ENCODE results near the gene EXOC4. TPM values are rescaled to one million over a fixed set of nuclear protein-coding genes. Genes with fewer than 3 reads are reported as not detected.

The EXOC4 gene
- total RNA-seq, 1 experiment from 2014 or later, result 62.4 TPM

DNA sequence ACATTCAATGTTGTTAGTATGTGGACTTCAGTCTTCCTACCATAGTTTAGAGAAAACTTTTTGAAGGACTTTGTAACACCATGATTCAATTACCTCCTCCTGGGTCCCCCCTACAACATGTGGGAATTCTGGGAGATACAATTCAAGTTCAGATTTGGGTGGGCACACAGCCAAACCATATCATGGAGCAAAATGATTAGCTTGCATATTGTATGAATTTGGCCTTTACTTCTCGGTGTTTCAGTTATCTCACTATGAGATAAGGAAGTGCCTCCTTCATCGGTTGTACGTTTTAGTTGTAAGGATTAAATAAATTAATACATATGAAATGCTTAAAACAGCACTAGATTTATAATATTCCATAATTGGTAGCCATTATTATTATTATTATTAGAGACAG is 428.7 kb downstream of the EXOC4 start:
- H3K27ac ChIP-seq, result no peak overlapping the region

GRCh38 chr7:133682364-133683181 is 429.7 kb downstream of the EXOC4 start:
- Histone ChIP-seq H3K27ac (no peak overlapping the region), H3K4me3 (no peak overlapping the region), H3K27me3 (no peaks in the 10 kb centered on the region), H3K9me3 (replicated peaks) (peaks cover 4% of the 10 kb centered on the region; the same call in 1 of the 2 replicates), H3K36me3 (no peaks in the 10 kb centered on the region), H3K4me1 (peaks cover 13% of the 10 kb centered on the region)
- DNase-seq, result no peak

More for the DNA sequence above, 428.7 kb downstream of the EXOC4 start:
- Histone ChIP-seq H3K4me3 (no peak overlapping the region), H3K9me3 (replicated peaks) (peaks cover 4% of the 10 kb centered on the region; the same call in 1 of the 2 replicates), H3K27me3 (no peaks in the 10 kb centered on the region), H3K36me3 (no peaks in the 10 kb centered on the region), H3K4me1 (peaks cover 13% of the 10 kb centered on the region)
- DNase-seq, result no peak

DNA sequence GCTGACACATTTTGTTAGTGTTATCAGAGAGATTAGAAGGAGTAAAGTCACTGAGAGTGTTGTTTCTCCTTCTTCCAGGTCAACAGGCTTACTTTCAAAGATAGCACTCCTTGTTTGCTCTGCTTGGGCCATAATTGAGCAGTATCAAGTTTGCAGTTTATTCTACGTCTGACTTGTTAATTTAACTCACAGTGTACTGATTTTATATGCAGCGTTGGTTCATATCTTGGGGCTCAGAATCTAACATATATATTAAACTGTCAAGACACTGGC is 430.2 kb downstream of the EXOC4 start:
- Histone ChIP-seq H3K4me1 (peaks cover 13% of the 10 kb centered on the region), H3K4me3 (no peak overlapping the region), H3K27me3 (no peaks in the 10 kb centered on the region), H3K9me3 (replicated peaks) (peaks cover 4% of the 10 kb centered on the region; the same call in 1 of the 2 replicates), H3K27ac (no peak overlapping the region), H3K36me3 (no peaks in the 10 kb centered on the region)
- DNase-seq, result no peak

DNA sequence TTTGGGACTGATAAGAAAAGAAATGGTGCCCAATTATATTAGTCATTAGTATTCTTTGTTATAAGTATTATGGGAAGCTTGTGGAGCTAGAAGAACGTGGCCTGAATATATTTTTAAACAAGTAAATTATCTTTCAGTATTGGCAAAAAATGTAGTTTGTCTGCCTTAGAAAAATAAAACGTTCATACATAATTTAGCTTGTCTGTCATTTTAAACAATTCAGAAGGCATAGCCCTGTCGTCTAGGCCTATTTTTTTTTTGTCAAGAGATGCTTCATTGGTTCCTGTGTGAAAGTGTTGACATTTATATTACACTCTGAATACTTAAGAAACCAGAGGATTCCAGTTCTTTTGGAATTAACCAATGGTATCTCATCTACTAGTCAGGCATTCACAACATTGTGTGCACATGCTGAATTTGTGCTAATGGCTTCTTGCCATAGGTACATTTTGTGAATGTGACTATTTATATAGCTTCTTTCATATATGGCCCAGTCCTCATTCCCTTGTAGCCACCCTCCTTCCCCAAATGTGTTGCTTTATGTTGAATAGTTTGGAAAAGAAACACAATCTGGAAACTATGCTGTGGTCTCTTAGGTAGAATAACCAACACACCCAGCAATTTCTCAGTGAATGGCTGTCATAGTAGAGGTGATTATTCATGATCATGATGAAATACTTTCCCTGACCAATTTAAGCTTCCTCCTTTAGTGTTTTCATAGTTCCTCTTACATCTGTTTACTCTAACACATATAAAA is 435.8 kb downstream of the EXOC4 start:
- no peaks in the 10 kb centered on the region for H3K27me3 ChIP-seq
- no peak for DNase-seq
- H3K27ac ChIP-seq, result no peak overlapping the region
- H3K4me1 ChIP-seq, result peaks cover 13% of the 10 kb centered on the region
- peaks cover 4% of the 10 kb centered on the region; the same call in 1 of the 2 replicates for H3K9me3 ChIP-seq (replicated peaks)
- H3K36me3 ChIP-seq, result no peaks in the 10 kb centered on the region
- H3K4me3 ChIP-seq, result no peak overlapping the region

DNA sequence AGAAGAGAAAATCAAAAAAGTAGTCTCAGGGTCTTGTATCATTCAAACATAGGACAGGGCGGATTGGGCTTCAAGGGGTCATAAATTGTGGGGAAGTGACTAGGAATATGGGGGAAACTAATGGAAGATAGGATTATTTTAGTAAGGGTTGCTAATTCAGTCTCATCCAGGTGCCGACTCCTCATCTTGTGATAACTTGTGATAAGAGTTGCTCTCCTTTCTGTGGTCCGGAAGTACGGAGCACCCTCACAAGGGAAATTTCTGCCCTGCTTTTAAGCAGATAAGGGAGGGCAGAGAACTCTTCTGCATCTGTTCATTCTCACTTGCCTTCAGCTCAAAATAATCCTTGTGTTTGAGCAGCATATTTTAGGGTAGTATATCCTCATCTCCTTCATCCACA is 437.9 kb downstream of the EXOC4 start:
- peaks cover under 1% of the 10 kb centered on the region; the same call in 1 of the 2 replicates for H3K9me3 ChIP-seq (replicated peaks)
- H3K4me1 ChIP-seq, result no peaks in the 10 kb centered on the region
- H3K27ac ChIP-seq, result no peak overlapping the region
- DNase-seq, result no peak
- H3K27me3 ChIP-seq, result no peaks in the 10 kb centered on the region
- no peak overlapping the region for H3K4me3 ChIP-seq
- H3K36me3 ChIP-seq, result no peaks in the 10 kb centered on the region

DNA sequence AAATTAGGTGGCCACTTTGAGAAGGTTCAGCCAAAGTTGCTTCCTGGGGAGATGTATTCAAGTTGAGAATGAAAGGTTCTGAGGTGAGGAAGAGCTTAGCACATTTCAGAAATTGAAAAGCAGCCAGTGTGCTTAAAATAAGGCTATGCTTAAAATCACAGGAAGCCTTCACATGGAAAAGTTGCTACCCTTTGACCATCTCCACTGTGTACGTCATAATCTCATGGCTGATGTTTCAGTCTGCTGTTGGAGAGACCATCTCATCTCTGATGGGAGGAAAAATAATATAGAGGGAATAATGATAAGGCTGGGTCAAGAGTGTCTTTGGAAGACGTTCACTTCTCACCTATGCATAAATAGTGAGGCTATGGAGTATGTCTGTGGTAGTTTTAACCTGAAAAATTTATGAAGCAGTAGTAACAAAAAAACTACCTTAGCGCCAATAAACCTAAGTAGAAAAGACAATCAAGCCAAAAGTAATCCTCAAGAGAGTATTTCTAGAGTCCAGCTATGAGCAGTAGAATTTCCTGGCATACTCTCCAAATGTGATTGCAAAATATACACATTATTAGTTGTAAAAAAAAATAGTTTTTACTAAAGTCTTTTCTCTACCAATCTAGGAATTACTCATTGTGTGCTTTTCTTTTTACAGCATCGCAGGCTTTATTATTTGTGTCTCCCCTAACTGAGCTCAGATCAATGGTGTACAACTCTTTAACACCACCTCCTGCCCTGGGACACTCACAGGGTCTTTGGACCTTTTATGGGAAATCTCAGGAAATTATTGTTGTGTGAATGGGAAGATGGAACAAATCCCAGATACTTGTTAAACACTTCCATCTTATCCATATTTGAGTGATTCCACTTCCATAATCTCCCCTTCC is 439.1 kb downstream of the EXOC4 start:
- no peak overlapping the region for H3K27ac ChIP-seq
- H3K36me3 ChIP-seq, result no peaks in the 10 kb centered on the region
- H3K4me1 ChIP-seq, result no peaks in the 10 kb centered on the region
- H3K4me3 ChIP-seq, result no peak overlapping the region
- no peak for DNase-seq
- H3K27me3 ChIP-seq, result no peaks in the 10 kb centered on the region
- H3K9me3 ChIP-seq (replicated peaks), result no peaks in the 10 kb centered on the region

DNA sequence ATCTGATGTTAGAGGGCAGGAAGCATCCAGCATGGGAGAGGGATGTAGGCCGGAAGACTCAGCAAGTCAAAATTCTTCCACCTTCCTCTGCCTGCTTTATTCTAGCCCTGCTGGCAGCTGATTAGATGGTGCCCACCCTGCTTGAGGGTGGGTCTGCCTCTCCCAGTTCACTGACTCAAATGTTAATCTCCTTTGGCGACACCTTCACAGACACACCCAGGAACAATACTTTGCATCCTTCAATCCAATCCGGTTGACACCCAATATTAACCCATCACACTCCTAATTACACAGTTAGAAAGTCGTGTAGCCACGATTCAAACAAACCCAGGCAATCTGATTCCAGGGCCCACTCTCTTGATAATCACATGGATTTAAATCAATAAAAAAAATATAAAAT is 440.4 kb downstream of the EXOC4 start:
- Histone ChIP-seq H3K9me3 (replicated peaks) (no peaks in the 10 kb centered on the region), H3K4me1 (peaks cover 3% of the 10 kb centered on the region; the same call in 1 of the 2 replicates), H3K27me3 (no peaks in the 10 kb centered on the region)

GRCh38 chr7:133696056-133696455 is 443.2 kb downstream of the EXOC4 start:
- no peaks in the 10 kb centered on the region for H3K9me3 ChIP-seq (replicated peaks)

More for the DNA sequence above, 440.4 kb downstream of the EXOC4 start:
- Histone ChIP-seq H3K4me3 (no peak overlapping the region), H3K27ac (no peak overlapping the region), H3K36me3 (no peaks in the 10 kb centered on the region)
- no peak for DNase-seq

DNA sequence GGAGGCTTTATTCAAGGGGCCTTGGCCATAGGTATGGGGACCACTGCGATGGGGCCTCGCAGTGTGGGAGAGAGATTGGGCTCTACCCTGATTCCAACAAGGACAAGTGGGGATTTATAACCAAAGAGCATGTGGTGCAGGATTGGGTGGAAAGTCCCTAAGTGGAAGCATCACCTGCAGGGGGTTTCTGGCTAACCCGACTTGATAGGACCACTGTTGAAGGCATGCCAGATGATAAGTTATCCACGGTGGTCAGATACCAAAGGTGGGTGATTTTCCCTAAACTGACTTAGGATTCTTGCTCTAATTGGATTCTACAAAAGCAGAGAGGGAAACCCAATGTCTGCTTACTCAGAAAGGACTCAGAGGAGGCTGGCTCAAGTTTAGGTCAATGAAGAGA is 444.7 kb downstream of the EXOC4 start:
- H3K4me1 ChIP-seq, result peaks cover 22% of the 10 kb centered on the region
- DNase-seq, result no peak
- H3K9me3 ChIP-seq (replicated peaks), result no peaks in the 10 kb centered on the region
- no peak overlapping the region for H3K4me3 ChIP-seq
- no peaks in the 10 kb centered on the region for H3K36me3 ChIP-seq
- no peak overlapping the region for H3K27ac ChIP-seq
- H3K27me3 ChIP-seq, result no peaks in the 10 kb centered on the region

More at GRCh38 chr7:133696056-133696455, 443.2 kb downstream of the EXOC4 start:
- no peaks in the 10 kb centered on the region for H3K27me3 ChIP-seq
- H3K27ac ChIP-seq, result no peak overlapping the region
- peak in 1 of 2 experiments; percentile 16 for DNase-seq
- peaks cover 19% of the 10 kb centered on the region for H3K4me1 ChIP-seq
- no peaks in the 10 kb centered on the region for H3K36me3 ChIP-seq
- H3K4me3 ChIP-seq, result no peak overlapping the region

DNA sequence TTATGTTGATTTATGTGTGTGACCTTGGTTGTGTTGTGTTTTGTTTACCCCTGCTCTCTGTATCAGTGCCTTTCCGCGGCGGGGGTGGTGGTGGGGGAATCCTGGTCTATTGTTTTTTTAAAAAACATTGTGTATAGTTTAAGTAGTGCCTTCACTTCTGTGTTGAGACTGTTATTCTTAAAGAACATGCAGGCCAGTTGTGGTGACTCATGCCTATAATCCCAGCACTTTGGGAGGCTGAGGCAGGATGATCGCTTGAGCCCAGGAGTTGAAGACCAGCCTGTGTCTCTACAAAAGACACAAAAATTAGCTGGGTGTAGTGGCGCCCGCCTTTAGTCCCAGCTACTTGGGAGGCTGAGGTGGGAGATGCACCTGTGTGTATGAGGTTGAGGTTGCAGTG is 445.2 kb downstream of the EXOC4 start:
- peaks cover 27% of the 10 kb centered on the region for H3K4me1 ChIP-seq
- no peak overlapping the region for H3K27ac ChIP-seq
- no peak for DNase-seq
- no peaks in the 10 kb centered on the region for H3K9me3 ChIP-seq (replicated peaks)
- H3K36me3 ChIP-seq, result no peaks in the 10 kb centered on the region
- no peaks in the 10 kb centered on the region for H3K27me3 ChIP-seq
- H3K4me3 ChIP-seq, result no peak overlapping the region

GRCh38 chr7:133699386-133699785 is 446.5 kb downstream of the EXOC4 start:
- H3K4me3 ChIP-seq, result no peak overlapping the region
- peak; percentile 73 to 77 for DNase-seq
- no peaks in the 10 kb centered on the region for H3K9me3 ChIP-seq (replicated peaks)
- no peaks in the 10 kb centered on the region for H3K36me3 ChIP-seq
- H3K27ac ChIP-seq, result peak overlapping the region; percentile 2; the same call in 1 of the 2 replicates
- peaks cover 37% of the 10 kb centered on the region for H3K4me1 ChIP-seq
- no peaks in the 10 kb centered on the region for H3K27me3 ChIP-seq

- H3K9me3 ChIP-seq (replicated peaks), result no peaks in the 10 kb centered on the region
- no peak overlapping the region for H3K27ac ChIP-seq
- peak in 1 of 2 experiments; percentile 23 for DNase-seq
- peaks cover 50% of the 10 kb centered on the region for H3K4me1 ChIP-seq
- H3K27me3 ChIP-seq, result no peaks in the 10 kb centered on the region
- no peaks in the 10 kb centered on the region for H3K36me3 ChIP-seq
- H3K4me3 ChIP-seq, result no peak overlapping the region
These were observed 449.2 kb downstream of the EXOC4 start for GRCh38 chr7:133702078-133702477.

- no peak for DNase-seq
- H3K4me1 ChIP-seq, result peaks cover 47% of the 10 kb centered on the region
- peak overlapping the region; percentile 12 for H3K4me3 ChIP-seq
- H3K9me3 ChIP-seq (replicated peaks), result no peaks in the 10 kb centered on the region
- H3K36me3 ChIP-seq, result no peaks in the 10 kb centered on the region
- H3K27ac ChIP-seq, result peak overlapping the region; percentile 88
- H3K27me3 ChIP-seq, result no peaks in the 10 kb centered on the region
These were observed 450.1 kb downstream of the EXOC4 start for GRCh38 chr7:133702960-133703359.

DNA sequence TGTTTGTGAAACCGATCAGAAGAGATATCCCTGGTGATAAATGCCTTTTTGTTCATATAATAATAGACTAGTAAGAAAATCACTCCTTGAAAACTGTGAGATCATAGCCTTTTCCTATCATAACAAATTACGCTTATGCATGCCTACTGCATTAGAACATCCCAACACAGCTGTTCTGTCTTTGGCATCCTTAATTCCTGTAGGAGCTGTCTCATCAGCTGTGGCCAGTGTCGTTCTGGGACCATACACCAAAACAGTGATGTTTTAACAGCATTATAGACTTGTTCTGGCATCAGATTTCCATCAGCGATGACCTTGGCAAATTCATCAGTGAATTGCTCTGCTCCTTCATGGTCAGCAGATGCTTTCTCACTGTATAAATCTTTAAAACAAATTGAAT is 450.7 kb downstream of the EXOC4 start:
- DNase-seq, result peak; percentile 88 to 95
- H3K27me3 ChIP-seq, result no peaks in the 10 kb centered on the region
- no peaks in the 10 kb centered on the region for H3K9me3 ChIP-seq (replicated peaks)
- H3K4me1 ChIP-seq, result peaks cover 46% of the 10 kb centered on the region
- peak overlapping the region; percentile 12 for H3K4me3 ChIP-seq
- H3K36me3 ChIP-seq, result no peaks in the 10 kb centered on the region
- peak overlapping the region; percentile 88 for H3K27ac ChIP-seq

Data from SJCRH30 (cell line).